ENCODE data around the gene MAEA. TPM values are rescaled to one million over a fixed set of nuclear protein-coding genes. Genes with fewer than 3 reads are reported as not detected.
"Not testable (repeated sequence)": the region's sequence is repeated elsewhere in the genome, so short reads cannot be mapped to it uniquely, and the experiment has no call there.

The MAEA gene
- total RNA-seq, 2 experiments from 2014 or later: 38.9 to 40.4 TPM

- H3K27ac Mint-ChIP-seq: no peak overlapping the region
- H3K4me3 Mint-ChIP-seq: no peak overlapping the region
- ChIA-PET POLR2A (no interaction called here), CTCF (interaction anchor here (0.8 kb wide), 1 partner anchor 15 kb away, joined by 4 read pairs; no protein-coding TSS in a partner anchor)
- no peaks in the 10 kb centered on the region for H3K27me3 Mint-ChIP-seq
- H3K36me3 Mint-ChIP-seq (ENCODE audit: low read depth): peaks cover 49% of the 10 kb centered on the region
- DNase-seq (no peak), ATAC-seq (no peak)
- no peaks in the 10 kb centered on the region for H3K9me3 Mint-ChIP-seq (ENCODE audit: low read depth)
- intact Hi-C loops (cut with DNase I, micrococcal nuclease): loop anchor here in 1 of 2 experiments (2.0 kb wide), 1 partner anchor 35 kb away; no protein-coding TSS in a partner anchor
- H3K4me1 Mint-ChIP-seq: peaks cover 17% of the 10 kb centered on the region
Observed at GRCh38 chr4:1317177-1318045, 27.7 kb downstream of the MAEA start.

GRCh38 chr4:1318046-1318375, 28.3 kb downstream of the MAEA start:
- Mint-ChIP-seq H3K27me3 (no peaks in the 10 kb centered on the region), H3K9me3 (ENCODE audit: low read depth) (no peaks in the 10 kb centered on the region), H3K4me1 (peaks cover 17% of the 10 kb centered on the region), H3K27ac (no peak overlapping the region), H3K4me3 (no peak overlapping the region), H3K36me3 (ENCODE audit: low read depth) (peaks cover 43% of the 10 kb centered on the region)
- POLR2A ChIA-PET: no interaction called here
- DNase-seq (no peak), ATAC-seq (no peak)
- CTCF ChIA-PET: interaction anchor here (0.8 to 1.4 kb wide), 4 partner anchors 8 to 68 kb away, joined by 3 to 4 read pairs (median 3); no protein-coding TSS in a partner anchor
- intact Hi-C loops (cut with DNase I, micrococcal nuclease): loop anchor here in 1 of 2 experiments (2.0 kb wide), 1 partner anchor 35 kb away; no protein-coding TSS in a partner anchor

GRCh38 chr4:1318488-1319213, 29.0 kb downstream of the MAEA start:
- Mint-ChIP-seq H3K9me3 (ENCODE audit: low read depth) (no peaks in the 10 kb centered on the region), H3K27me3 (no peaks in the 10 kb centered on the region), H3K36me3 (ENCODE audit: low read depth) (peaks cover 39% of the 10 kb centered on the region), H3K27ac (no peak overlapping the region), H3K4me1 (peaks cover 17% of the 10 kb centered on the region), H3K4me3 (no peak overlapping the region)
- DNase-seq: peak; percentile 51
- intact Hi-C loops (cut with DNase I, micrococcal nuclease): loop anchor here in 1 of 2 experiments (2.0 kb wide), 1 partner anchor 34 kb away; no protein-coding TSS in a partner anchor
- CTCF ChIA-PET: interaction anchor here (0.6 to 1.4 kb wide), 6 partner anchors 8 to 68 kb away, joined by 3 to 4 read pairs (median 3); no protein-coding TSS in a partner anchor
- no peak for ATAC-seq
- POLR2A ChIA-PET: no interaction called here

GRCh38 chr4:1321486-1321885, 31.8 kb downstream of the MAEA start:
- Mint-ChIP-seq H3K36me3 (ENCODE audit: low read depth) (peaks cover 22% of the 10 kb centered on the region), H3K27me3 (no peaks in the 10 kb centered on the region), H3K4me1 (peaks cover 4% of the 10 kb centered on the region), H3K27ac (no peak overlapping the region), H3K9me3 (ENCODE audit: low read depth) (no peaks in the 10 kb centered on the region), H3K4me3 (no peak overlapping the region)
- ChIA-PET CTCF (no interaction called here), POLR2A (no interaction called here)
- DNase-seq (no peak), ATAC-seq (no peak)
- intact Hi-C loops (cut with DNase I, micrococcal nuclease): no loop called here

- H3K36me3 Mint-ChIP-seq (ENCODE audit: low read depth): peaks cover 22% of the 10 kb centered on the region
- ATAC-seq: no peak
- POLR2A ChIA-PET: no interaction called here
- no peaks in the 10 kb centered on the region for H3K27me3 Mint-ChIP-seq
- intact Hi-C loops (cut with DNase I, micrococcal nuclease): no loop called here
- no peak for DNase-seq
- no peaks in the 10 kb centered on the region for H3K9me3 Mint-ChIP-seq (ENCODE audit: low read depth)
- H3K4me3 Mint-ChIP-seq: no peak overlapping the region
- CTCF ChIA-PET: interaction anchor here (0.6 kb wide), 1 partner anchor 185 kb away, joined by 3 read pairs; no protein-coding TSS in a partner anchor
- H3K4me1 Mint-ChIP-seq: peaks cover 2% of the 10 kb centered on the region
- H3K27ac Mint-ChIP-seq: no peak overlapping the region
Observed at GRCh38 chr4:1321946-1322650, 32.4 kb downstream of the MAEA start.

GRCh38 chr4:1323280-1323634, 33.6 kb downstream of the MAEA start:
- peaks cover 14% of the 10 kb centered on the region for H3K36me3 Mint-ChIP-seq (ENCODE audit: low read depth)
- intact Hi-C loops (cut with DNase I, micrococcal nuclease): no loop called here
- no peaks in the 10 kb centered on the region for H3K27me3 Mint-ChIP-seq
- DNase-seq (no peak), ATAC-seq (no peak)
- no peak overlapping the region for H3K27ac Mint-ChIP-seq
- no peak overlapping the region for H3K4me3 Mint-ChIP-seq
- CTCF ChIA-PET: no interaction called here
- H3K4me1 Mint-ChIP-seq: peaks cover 3% of the 10 kb centered on the region
- no peaks in the 10 kb centered on the region for H3K9me3 Mint-ChIP-seq (ENCODE audit: low read depth)
- POLR2A ChIA-PET: no interaction called here

- intact Hi-C loops (cut with DNase I, micrococcal nuclease): no loop called here
- Mint-ChIP-seq H3K36me3 (ENCODE audit: low read depth) (peaks cover 9% of the 10 kb centered on the region), H3K4me3 (no peak overlapping the region), H3K27me3 (no peaks in the 10 kb centered on the region), H3K9me3 (ENCODE audit: low read depth) (no peaks in the 10 kb centered on the region), H3K4me1 (peaks cover 5% of the 10 kb centered on the region), H3K27ac (no peak overlapping the region)
- POLR2A ChIA-PET: no interaction called here
- ATAC-seq (no peak), DNase-seq (no peak)
- CTCF ChIA-PET: no interaction called here
Observed at GRCh38 chr4:1323635-1324442, 34.1 kb downstream of the MAEA start.

GRCh38 chr4:1324443-1325175, 34.9 kb downstream of the MAEA start:
- H3K9me3 Mint-ChIP-seq (ENCODE audit: low read depth); CTCF ChIA-PET; intact Hi-C loops (cut with DNase I, micrococcal nuclease); H3K27me3 Mint-ChIP-seq; DNase-seq; H3K4me3 Mint-ChIP-seq; H3K27ac Mint-ChIP-seq; POLR2A ChIA-PET; ATAC-seq: not testable (repeated sequence)
- H3K36me3 Mint-ChIP-seq (ENCODE audit: low read depth): peaks cover 17% of the 10 kb centered on the region
- H3K4me1 Mint-ChIP-seq: peaks cover 12% of the 10 kb centered on the region

- peaks cover 18% of the 10 kb centered on the region for H3K36me3 Mint-ChIP-seq (ENCODE audit: low read depth)
- ATAC-seq (no peak), DNase-seq (no peak)
- no peak overlapping the region for H3K4me3 Mint-ChIP-seq
- CTCF ChIA-PET: no interaction called here
- H3K4me1 Mint-ChIP-seq: peaks cover 18% of the 10 kb centered on the region
- H3K27ac Mint-ChIP-seq: no peak overlapping the region
- no peaks in the 10 kb centered on the region for H3K27me3 Mint-ChIP-seq
- intact Hi-C loops (cut with DNase I, micrococcal nuclease): no loop called here
- POLR2A ChIA-PET: no interaction called here
- H3K9me3 Mint-ChIP-seq (ENCODE audit: low read depth): no peaks in the 10 kb centered on the region
Observed at GRCh38 chr4:1325176-1325480, 35.4 kb downstream of the MAEA start.

- ATAC-seq (no peak), DNase-seq (no peak)
- POLR2A ChIA-PET: no interaction called here
- intact Hi-C loops (cut with DNase I, micrococcal nuclease): no loop called here
- H3K36me3 Mint-ChIP-seq (ENCODE audit: low read depth): peaks cover 24% of the 10 kb centered on the region
- no peaks in the 10 kb centered on the region for H3K9me3 Mint-ChIP-seq (ENCODE audit: low read depth)
- H3K4me1 Mint-ChIP-seq: peaks cover 26% of the 10 kb centered on the region
- no peak overlapping the region for H3K4me3 Mint-ChIP-seq
- CTCF ChIA-PET: no interaction called here
- H3K27me3 Mint-ChIP-seq: no peaks in the 10 kb centered on the region
- H3K27ac Mint-ChIP-seq: no peak overlapping the region
Observed at GRCh38 chr4:1325681-1326635, 36.3 kb downstream of the MAEA start.

All from activated CD4-positive, alpha-beta T cell treated with anti-CD3 and anti-CD28 coated beads for 36 hours (primary cell).